ENCODE measurements around the gene GPAT3.
"Not testable (repeated sequence)": the region's sequence is repeated elsewhere in the genome, so short reads cannot be mapped to it uniquely, and the experiment has no call there.

Gene GPAT3

DNA sequence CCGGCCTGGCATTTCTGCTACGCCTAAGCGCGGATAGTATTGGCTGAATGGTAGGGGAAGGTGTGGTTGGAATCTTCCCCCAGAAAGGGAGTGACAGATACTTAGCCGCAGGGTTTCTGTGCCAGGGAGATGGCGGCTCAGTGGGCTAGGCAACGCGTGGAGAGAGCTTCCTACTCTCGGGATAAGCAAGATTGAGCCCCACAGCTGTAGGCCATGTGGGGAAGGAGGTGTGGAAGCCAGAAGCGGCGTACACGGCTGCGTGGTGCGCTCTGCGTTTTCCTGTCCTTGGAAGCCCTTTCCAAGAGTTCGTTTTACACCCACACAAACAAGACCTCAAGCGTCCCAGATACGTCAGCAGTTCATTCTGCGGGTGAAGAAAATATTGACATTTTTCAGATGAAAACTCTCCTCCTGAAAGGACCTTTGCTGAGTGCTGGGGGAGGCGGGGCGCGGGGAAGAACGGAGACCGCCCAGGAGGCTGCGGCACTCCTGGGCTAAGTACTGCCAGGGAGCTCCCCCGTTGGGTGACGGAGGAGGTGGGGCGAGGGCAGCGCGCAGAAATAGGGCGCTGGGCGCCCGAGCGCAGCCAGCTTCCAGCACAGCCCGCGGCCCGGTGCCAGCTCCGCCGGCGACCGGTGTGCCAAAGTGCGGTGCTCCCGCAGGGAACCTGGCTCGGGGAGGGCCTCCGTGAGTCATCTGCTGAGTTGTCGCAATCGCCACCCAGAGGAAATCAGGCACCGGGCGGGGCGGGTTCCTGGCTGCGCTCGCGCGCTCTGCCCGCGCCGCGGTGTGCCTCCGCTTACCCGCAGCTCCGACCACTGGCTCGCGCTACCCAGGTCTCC lies at the start of gene GPAT3:
Gene GPAT3, plus strand, starts transcription at position 589 of the 842 bp plus-strand sequence. CDS start 515 bp downstream, outside the sequence.
- Histone ChIP-seq H3K4me3 (ENCODE audit: low read depth, low read length) (peak within 1 kb of the TSS; percentile 81), H3K4me1 (ENCODE audit: control insufficient read depth, insufficient read depth, low read length) (no peaks in the 10 kb centered on the region), H3K9ac (ENCODE audit: low read depth, low read length) (peak within 1 kb of the TSS; percentile 37), H3K27me3 (ENCODE audit: control insufficient read depth, insufficient read depth, low read length) (peaks cover 66% of the 10 kb centered on the region), H3K36me3 (ENCODE audit: control insufficient read depth, insufficient read depth, low read length) (no peaks in the 10 kb centered on the region), H3K9me3 (ENCODE audit: control insufficient read depth, insufficient read depth, low read length) (no peaks in the 10 kb centered on the region)

DNA sequence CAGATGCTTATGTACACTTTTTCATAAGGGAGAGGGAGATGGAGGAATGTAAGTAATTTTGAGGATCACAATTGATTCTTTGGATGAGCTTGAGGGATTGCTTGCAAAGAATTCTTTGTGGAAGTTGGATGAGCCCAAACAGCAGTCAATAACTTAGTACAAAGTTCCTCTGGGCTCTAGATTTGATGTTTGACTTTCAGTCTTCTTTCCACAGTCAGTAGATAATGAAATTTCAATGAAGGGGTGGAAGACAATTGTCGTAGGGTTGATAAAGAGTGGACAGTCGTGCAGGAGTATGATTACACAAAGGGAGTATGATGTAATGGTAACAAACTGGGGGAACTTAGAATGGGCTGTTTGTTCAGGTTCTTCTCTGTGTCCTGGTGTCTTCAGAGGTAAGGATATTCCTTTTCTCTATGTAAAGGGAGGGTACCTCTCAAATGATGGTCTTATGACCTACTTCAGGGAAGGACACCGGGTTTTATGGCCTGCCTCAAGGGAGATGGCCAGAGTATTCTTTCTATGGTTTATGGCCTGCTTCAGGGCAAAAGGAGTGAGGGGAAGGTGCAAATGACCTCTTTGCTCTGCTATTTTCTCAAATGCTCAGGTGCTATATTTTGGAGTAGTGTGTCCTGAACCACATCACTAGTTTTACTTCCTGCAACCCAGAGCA lies 49.3 kb upstream of the GPAT3 start:
- Histone ChIP-seq H3K36me3 (ENCODE audit: control insufficient read depth, insufficient read depth, low read length) (no peaks in the 10 kb centered on the region), H3K9ac (ENCODE audit: low read depth, low read length) (no peak overlapping the region), H3K4me1 (ENCODE audit: control insufficient read depth, insufficient read depth, low read length) (peaks cover 4% of the 10 kb centered on the region), H3K9me3 (ENCODE audit: control insufficient read depth, insufficient read depth, low read length) (no peaks in the 10 kb centered on the region), H3K4me3 (ENCODE audit: low read depth, low read length) (no peak overlapping the region), H3K27me3 (ENCODE audit: control insufficient read depth, insufficient read depth, low read length) (peaks cover 6% of the 10 kb centered on the region)

DNA sequence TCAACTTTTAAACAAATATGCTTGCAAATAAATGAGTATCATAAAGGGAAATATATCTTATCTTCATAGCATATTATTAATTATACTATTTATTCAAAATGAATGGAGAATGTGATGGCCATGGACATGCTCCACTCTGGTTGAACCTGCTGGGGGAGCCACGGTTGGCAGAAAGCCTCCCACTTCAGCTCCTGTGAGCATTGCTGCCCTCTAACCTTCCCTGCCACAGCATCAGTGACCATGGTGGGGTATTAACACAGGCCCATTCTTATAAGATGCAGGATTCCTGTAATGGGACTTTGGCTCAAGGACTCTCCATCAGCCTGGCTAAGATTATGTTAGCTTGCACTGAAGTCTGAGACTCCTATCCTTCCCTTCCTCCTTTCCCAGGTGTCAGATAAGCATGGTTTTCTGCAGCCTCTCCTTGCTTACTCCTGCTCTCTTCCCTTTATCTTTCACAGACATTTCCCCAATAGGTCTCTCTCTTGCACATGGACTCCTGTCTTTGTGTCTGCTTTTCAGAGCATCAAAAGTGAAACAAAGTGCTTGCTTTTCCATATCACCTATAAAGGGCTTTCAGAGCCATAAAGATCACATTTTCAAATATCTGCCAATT lies 46.1 kb upstream of the GPAT3 start:
- Histone ChIP-seq H3K9me3 (ENCODE audit: control insufficient read depth, insufficient read depth, low read length) (no peaks in the 10 kb centered on the region), H3K27me3 (ENCODE audit: control insufficient read depth, insufficient read depth, low read length) (no peaks in the 10 kb centered on the region), H3K9ac (ENCODE audit: low read depth, low read length) (no peak overlapping the region), H3K4me1 (ENCODE audit: control insufficient read depth, insufficient read depth, low read length) (peaks cover 4% of the 10 kb centered on the region), H3K4me3 (ENCODE audit: low read depth, low read length) (no peak overlapping the region), H3K36me3 (ENCODE audit: control insufficient read depth, insufficient read depth, low read length) (no peaks in the 10 kb centered on the region)

DNA sequence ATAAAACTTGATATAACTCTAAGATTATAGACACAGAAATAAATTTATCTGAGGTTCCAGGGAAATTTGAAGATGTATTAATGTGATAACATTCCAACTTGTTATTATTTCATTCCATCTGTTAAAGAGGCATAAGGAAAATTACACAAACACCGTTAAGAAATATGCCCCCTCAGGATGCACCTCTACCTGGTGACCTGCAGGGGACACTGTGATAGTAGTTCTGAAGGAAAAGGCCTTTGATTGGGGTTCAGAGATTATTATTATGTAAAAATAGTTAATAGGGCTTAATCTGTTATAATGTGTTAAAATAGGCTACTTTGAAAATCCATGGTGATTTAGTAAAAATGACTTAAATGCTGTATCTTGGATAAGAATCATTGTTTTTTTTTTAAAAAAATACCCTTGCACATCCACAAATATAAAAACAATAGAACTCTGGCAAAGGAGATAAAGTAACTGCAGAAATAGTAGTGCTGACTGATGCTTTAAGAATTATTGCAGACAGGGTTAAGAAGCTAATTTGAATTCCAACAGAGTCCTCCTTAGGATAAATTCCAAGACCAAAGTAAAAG lies 44.9 kb upstream of the GPAT3 start:
- Histone ChIP-seq H3K9me3 (ENCODE audit: control insufficient read depth, insufficient read depth, low read length) (no peaks in the 10 kb centered on the region), H3K4me1 (ENCODE audit: control insufficient read depth, insufficient read depth, low read length) (no peaks in the 10 kb centered on the region), H3K27me3 (ENCODE audit: control insufficient read depth, insufficient read depth, low read length) (no peaks in the 10 kb centered on the region), H3K9ac (ENCODE audit: low read depth, low read length) (no peak overlapping the region), H3K4me3 (ENCODE audit: low read depth, low read length) (no peak overlapping the region), H3K36me3 (ENCODE audit: control insufficient read depth, insufficient read depth, low read length) (no peaks in the 10 kb centered on the region)

DNA sequence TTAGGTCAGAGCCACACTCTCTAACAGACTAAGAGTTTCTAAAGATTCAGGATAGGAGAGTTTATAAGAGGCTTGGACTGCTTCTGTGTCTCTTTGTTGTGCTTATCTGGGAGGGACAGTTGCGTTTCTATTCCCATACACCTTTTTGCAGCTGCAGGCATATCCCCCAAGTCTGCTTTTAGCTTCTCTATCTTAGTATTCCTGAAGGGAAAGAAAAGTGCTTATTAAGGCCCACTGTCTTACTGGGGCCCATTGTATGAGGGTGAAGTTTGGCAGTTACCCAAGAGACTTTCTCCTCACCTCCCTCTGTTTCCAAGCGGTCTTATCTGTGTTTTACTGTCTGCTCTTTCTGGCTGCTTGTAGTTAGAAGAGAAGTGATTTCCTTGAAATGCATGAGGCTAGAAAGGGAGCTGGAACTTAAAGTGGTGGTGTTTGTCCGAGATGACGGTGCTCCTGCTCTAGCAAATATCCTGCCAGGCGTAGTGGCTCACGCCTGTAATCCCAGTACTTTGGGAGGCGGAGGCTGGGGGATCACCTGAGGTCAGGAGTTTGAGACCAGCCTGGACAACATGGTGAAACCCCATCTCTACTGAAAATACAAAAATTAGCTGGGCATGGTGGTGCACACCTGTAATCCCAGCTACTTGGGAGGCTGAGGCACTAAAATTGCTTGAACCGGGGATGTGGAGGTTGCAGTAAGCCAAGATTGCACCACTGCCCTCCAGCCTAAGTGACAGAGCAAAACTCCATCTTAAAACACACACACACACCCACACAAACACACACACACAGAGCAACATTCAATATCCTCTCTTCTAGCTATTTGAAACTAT lies 39.6 kb upstream of the GPAT3 start:
- H3K9me3 ChIP-seq (ENCODE audit: control insufficient read depth, insufficient read depth, low read length); H3K27me3 ChIP-seq (ENCODE audit: control insufficient read depth, insufficient read depth, low read length); H3K4me3 ChIP-seq (ENCODE audit: low read depth, low read length); H3K36me3 ChIP-seq (ENCODE audit: control insufficient read depth, insufficient read depth, low read length); H3K4me1 ChIP-seq (ENCODE audit: control insufficient read depth, insufficient read depth, low read length); H3K9ac ChIP-seq (ENCODE audit: low read depth, low read length): not testable (repeated sequence)

DNA sequence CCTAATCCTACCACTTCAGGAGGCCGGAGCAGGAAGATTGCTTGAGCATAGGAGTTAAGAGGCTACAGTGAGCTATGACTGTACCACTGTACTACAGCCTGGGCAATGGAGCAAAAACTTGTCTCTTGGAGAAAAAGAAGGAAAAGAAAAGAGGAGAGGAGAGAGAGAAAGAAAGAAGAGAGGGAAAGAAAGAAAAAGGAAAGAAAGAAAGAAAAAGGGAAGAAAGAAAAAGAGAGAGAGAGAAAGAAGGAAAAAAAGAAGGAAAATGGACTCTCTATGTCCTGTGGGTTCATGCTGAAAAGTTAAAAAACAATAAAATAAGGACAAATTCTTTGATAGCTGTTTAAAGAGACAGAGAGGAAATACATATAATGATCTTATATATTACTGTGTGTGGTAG lies 37.7 kb upstream of the GPAT3 start:
- no peaks in the 10 kb centered on the region for H3K36me3 ChIP-seq (ENCODE audit: control insufficient read depth, insufficient read depth, low read length)
- no peaks in the 10 kb centered on the region for H3K9me3 ChIP-seq (ENCODE audit: control insufficient read depth, insufficient read depth, low read length)
- H3K27me3 ChIP-seq (ENCODE audit: control insufficient read depth, insufficient read depth, low read length) = no peaks in the 10 kb centered on the region
- H3K4me1 ChIP-seq (ENCODE audit: control insufficient read depth, insufficient read depth, low read length) = no peaks in the 10 kb centered on the region
- H3K4me3 ChIP-seq (ENCODE audit: low read depth, low read length) = no peak overlapping the region
- H3K9ac ChIP-seq (ENCODE audit: low read depth, low read length) = no peak overlapping the region

DNA sequence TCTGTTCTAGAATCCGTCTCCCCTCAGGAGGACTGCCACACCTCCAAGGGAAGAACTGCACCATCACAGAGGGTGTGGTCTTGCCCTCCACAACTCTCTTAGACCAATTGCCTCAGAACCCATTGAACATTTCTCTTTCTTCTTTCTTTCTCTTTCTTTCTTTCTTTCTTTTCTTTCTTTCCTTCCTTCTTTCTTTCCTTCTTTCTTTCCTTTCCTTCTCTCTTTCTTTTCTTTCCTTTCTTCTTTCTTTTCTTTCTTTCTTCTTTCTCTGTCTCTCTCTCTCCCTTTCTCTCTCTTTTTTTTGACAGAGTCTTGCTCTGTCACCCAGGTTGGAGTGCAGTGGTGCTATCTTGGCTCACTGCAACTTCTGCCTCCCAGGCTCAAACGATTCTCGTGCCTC lies 34.2 kb upstream of the GPAT3 start:
- H3K9ac ChIP-seq (ENCODE audit: low read depth, low read length); H3K27me3 ChIP-seq (ENCODE audit: control insufficient read depth, insufficient read depth, low read length); H3K36me3 ChIP-seq (ENCODE audit: control insufficient read depth, insufficient read depth, low read length): not testable (repeated sequence)

DNA sequence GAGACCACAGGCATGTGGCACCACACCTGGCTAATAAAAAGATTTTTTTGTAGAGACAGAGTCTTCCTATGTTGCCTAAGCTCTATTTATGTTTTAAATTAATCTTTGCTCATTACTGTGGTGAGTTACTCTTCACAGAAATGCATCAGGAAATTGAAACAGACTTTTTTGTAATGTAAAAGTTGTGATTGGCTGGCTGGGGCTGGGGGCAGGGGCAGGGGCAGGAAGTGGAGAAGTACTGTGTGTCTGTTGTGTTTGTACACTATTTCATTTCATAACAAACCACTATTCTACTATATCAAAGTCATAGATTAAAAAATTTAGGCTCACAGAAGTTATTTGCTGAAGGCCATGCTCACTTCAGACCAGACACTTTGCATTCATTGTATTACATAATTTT lies 31.9 kb upstream of the GPAT3 start:
- H3K9me3 ChIP-seq (ENCODE audit: control insufficient read depth, insufficient read depth, low read length) = no peaks in the 10 kb centered on the region
- no peak overlapping the region for H3K4me3 ChIP-seq (ENCODE audit: low read depth, low read length)
- H3K9ac ChIP-seq (ENCODE audit: low read depth, low read length) = no peak overlapping the region
- H3K4me1 ChIP-seq (ENCODE audit: control insufficient read depth, insufficient read depth, low read length) = no peaks in the 10 kb centered on the region
- H3K27me3 ChIP-seq (ENCODE audit: control insufficient read depth, insufficient read depth, low read length) = no peaks in the 10 kb centered on the region
- no peaks in the 10 kb centered on the region for H3K36me3 ChIP-seq (ENCODE audit: control insufficient read depth, insufficient read depth, low read length)

More for the DNA sequence above, 34.2 kb upstream of the GPAT3 start:
- H3K4me3 ChIP-seq (ENCODE audit: low read depth, low read length); H3K9me3 ChIP-seq (ENCODE audit: control insufficient read depth, insufficient read depth, low read length); H3K4me1 ChIP-seq (ENCODE audit: control insufficient read depth, insufficient read depth, low read length): not testable (repeated sequence)

DNA sequence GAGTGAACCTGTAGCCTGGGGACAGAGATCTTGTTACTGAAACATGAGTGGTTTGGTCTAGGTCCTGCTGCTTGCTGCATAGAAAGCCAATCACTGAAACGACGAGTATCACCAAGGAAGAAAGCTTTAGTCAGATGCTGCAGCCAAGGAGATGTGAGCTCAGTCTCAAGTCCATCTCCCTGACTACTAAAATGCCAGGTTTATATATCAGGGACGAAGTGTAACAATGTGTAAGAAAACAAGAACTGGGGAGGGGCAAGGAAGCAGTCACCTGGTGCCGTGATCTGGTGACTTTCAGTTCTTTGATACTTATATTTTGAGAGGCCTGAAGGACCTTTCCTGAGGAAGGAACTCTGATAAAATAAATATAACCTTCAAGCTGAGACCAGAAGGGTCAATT lies 31.4 kb upstream of the GPAT3 start:
- no peaks in the 10 kb centered on the region for H3K36me3 ChIP-seq (ENCODE audit: control insufficient read depth, insufficient read depth, low read length)
- H3K4me3 ChIP-seq (ENCODE audit: low read depth, low read length) = no peak overlapping the region
- H3K4me1 ChIP-seq (ENCODE audit: control insufficient read depth, insufficient read depth, low read length) = no peaks in the 10 kb centered on the region
- H3K9ac ChIP-seq (ENCODE audit: low read depth, low read length) = no peak overlapping the region
- no peaks in the 10 kb centered on the region for H3K9me3 ChIP-seq (ENCODE audit: control insufficient read depth, insufficient read depth, low read length)
- no peaks in the 10 kb centered on the region for H3K27me3 ChIP-seq (ENCODE audit: control insufficient read depth, insufficient read depth, low read length)

DNA sequence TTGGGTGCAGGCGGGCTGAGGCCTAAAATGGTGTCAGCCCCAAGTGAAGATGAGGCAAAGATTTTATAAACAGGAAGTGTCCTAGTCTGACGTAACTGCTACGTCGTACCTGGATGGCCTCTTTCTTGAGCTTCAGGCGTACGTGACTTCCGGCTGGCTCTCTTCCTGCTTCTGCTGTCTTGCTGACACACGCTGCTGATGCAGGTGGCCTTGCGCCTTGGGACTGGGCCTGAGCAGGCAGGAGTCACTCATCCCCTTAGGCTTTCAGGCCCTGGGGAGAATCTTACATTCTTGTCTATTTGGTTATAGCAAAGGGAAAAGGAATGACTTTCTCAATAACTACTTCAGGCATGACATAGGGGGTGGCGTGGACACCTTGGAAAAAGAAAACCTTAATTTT lies 30.9 kb upstream of the GPAT3 start:
- no peak overlapping the region for H3K9ac ChIP-seq (ENCODE audit: low read depth, low read length)
- H3K9me3 ChIP-seq (ENCODE audit: control insufficient read depth, insufficient read depth, low read length) = no peaks in the 10 kb centered on the region
- no peaks in the 10 kb centered on the region for H3K36me3 ChIP-seq (ENCODE audit: control insufficient read depth, insufficient read depth, low read length)
- H3K4me3 ChIP-seq (ENCODE audit: low read depth, low read length) = no peak overlapping the region
- H3K4me1 ChIP-seq (ENCODE audit: control insufficient read depth, insufficient read depth, low read length) = no peaks in the 10 kb centered on the region
- no peaks in the 10 kb centered on the region for H3K27me3 ChIP-seq (ENCODE audit: control insufficient read depth, insufficient read depth, low read length)

DNA sequence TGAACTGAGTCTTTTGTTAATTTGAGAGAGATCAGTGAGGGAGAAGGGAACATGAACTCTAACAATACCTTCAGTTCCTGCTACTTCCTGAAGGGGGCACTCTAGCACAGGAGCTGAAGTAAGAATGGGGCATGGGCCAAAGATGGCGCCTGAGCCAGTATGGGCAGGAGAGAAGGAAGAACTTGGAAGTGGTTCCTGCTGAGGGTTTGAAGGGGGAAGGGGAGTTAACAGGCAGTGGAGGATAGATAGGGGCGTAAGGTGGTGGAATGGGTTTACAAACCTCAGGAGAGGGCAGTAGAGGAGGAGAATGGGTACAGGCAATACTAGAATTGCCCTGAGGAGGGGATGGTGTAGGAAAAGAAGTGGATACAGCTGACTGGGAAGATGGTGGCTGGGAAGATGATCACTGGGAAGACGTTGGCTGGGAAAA lies 26.7 kb upstream of the GPAT3 start:
- not testable (repeated sequence) for H3K36me3 ChIP-seq (ENCODE audit: control insufficient read depth, insufficient read depth, low read length); H3K27me3 ChIP-seq (ENCODE audit: control insufficient read depth, insufficient read depth, low read length); H3K9ac ChIP-seq (ENCODE audit: low read depth, low read length); H3K9me3 ChIP-seq (ENCODE audit: control insufficient read depth, insufficient read depth, low read length); H3K4me3 ChIP-seq (ENCODE audit: low read depth, low read length); H3K4me1 ChIP-seq (ENCODE audit: control insufficient read depth, insufficient read depth, low read length)
